ENCODE data around the gene ACOT7.

The ACOT7 gene

DNA sequence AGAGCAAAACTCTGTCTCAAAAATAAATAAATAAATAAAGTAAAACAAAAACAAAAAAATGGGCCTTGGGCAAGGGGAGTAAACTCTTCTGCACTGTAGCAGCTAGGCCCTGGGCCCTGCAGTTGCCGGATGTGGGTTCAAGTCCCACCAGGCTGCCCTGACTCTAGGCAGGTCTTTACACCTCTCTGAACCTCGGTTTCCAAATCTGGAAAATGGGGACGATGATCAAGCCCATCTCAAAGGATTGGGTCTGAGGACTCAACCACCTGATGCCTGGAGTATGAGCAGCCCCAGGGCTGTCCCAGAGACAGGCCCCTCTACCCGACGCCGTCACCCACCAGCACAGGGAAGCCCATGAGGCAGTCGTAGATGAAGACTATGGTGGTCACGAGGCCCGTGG is 140.2 kb downstream of the ACOT7 start:
- Histone ChIP-seq H3K9me3 (ENCODE audit: low read depth, low read length) (no peaks in the 10 kb centered on the region), H3K27ac (no peak overlapping the region), H3K9ac (ENCODE audit: insufficient read length) (no peak overlapping the region), H3K4me3 (no peak overlapping the region), H3K36me3 (ENCODE audit: insufficient read depth, low read length) (no peaks in the 10 kb centered on the region; the same call in 1 of the 2 replicates)
- no peak for DNase-seq (ENCODE audit: low read depth, low spot score)
- TF ChIP-seq FOXP2 (optimal IDR thresholded peaks at IDR 0.05; ENCODE audit: control extremely low read depth, extremely low read length, insufficient read depth) (no peak), POLR2AphosphoS5 (IDR thresholded peaks at IDR 0.05; ENCODE audit: borderline replicate concordance, low read depth, low read length) (no peak), EZH2 (IDR thresholded peaks at IDR 0.05) (no peak)

DNA sequence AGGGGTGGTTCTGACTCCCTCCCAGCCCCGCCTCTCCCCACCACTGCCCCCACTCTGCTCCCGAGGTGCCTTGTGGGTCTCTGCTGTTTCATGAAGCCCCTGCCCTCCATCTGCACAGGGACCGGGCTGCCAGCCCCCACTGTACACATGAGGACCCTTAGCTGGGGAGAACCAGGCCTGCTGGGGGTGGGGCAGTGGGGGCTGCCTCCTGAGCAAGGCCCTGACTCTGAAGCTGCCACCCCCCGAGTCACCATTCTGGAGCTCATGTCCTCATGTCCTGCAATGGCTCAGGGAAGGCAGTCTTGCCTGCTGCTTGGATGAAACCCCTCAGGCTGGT is 141.2 kb downstream of the ACOT7 start:
- Histone ChIP-seq H3K9me3 (ENCODE audit: low read depth, low read length) (no peaks in the 10 kb centered on the region), H3K4me3 (no peak overlapping the region), H3K9ac (ENCODE audit: insufficient read length) (no peak overlapping the region), H3K36me3 (ENCODE audit: insufficient read depth, low read length) (no peaks in the 10 kb centered on the region; the same call in 1 of the 2 replicates), H3K27ac (no peak overlapping the region)
- no peak for DNase-seq (ENCODE audit: low read depth, low spot score)
- TF ChIP-seq FOXP2 (optimal IDR thresholded peaks at IDR 0.05; ENCODE audit: control extremely low read depth, extremely low read length, insufficient read depth) (no peak), EZH2 (IDR thresholded peaks at IDR 0.05) (no peak), POLR2AphosphoS5 (IDR thresholded peaks at IDR 0.05; ENCODE audit: borderline replicate concordance, low read depth, low read length) (no peak)

DNA sequence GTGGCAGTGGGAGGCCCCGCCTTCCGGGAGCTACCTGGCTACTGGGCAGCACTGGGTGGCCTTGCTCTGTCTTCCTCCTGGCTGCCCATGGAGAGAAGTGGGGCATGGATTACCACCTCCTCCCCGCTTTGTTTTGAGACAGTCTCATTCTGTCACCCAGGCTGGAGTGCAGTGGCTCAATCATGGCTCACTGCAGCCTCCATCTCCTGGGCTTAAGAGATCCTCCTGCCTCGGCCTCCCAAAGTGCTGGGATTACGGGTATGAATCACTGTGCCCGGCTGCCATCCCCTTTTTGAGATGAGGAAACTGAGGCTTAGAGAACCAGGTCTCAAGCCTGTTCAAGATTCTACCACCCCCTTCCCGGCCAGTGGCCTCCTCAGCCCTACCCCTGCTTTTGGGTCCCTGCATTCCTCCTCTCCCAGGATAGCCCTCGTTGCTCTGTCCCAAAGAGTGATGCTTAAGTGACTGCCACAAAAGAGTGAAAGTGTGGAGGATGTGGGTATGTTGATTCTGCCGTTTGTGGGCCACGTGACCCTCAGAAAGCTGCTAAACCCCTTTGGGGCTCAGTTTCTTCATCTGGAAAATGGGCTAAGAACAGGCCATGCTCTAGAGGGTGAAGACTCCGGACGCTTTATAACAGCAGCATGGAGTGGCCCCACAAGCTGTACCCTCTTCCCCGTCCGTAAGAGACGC is 141.7 kb downstream of the ACOT7 start:
- no peak for DNase-seq (ENCODE audit: low read depth, low spot score)
- no peaks in the 10 kb centered on the region for H3K9me3 ChIP-seq (ENCODE audit: low read depth, low read length)
- H3K4me3 ChIP-seq, result no peak overlapping the region
- no peak overlapping the region for H3K9ac ChIP-seq (ENCODE audit: insufficient read length)
- no peak overlapping the region for H3K27ac ChIP-seq
- no peak for TF ChIP-seq EZH2 (IDR thresholded peaks at IDR 0.05)
- no peak for TF ChIP-seq FOXP2 (optimal IDR thresholded peaks at IDR 0.05; ENCODE audit: control extremely low read depth, extremely low read length, insufficient read depth)
- TF ChIP-seq POLR2AphosphoS5 (IDR thresholded peaks at IDR 0.05; ENCODE audit: borderline replicate concordance, low read depth, low read length), result no peak
- no peaks in the 10 kb centered on the region; the same call in 1 of the 2 replicates for H3K36me3 ChIP-seq (ENCODE audit: insufficient read depth, low read length)

DNA sequence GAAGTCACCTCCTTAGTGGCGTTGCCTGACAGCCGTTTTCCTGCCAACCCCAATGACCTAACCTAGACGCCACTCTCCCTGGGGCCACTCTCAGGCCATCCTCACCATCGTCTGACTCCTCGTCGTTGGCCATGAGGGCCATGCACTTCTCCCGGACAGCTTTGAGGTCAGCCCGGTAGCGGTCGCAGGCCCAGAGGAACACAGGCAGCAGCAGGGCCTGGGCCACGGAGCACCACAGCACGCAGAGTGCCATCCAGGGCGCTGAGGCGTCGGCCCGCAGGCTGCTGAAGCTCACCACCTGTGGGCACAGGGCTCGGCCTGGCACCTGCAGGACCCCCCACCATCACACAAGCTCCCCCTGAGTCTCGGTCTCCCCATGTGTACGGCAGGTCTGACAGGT is 142.3 kb downstream of the ACOT7 start:
- no peaks in the 10 kb centered on the region; the same call in 1 of the 2 replicates for H3K36me3 ChIP-seq (ENCODE audit: insufficient read depth, low read length)
- H3K9ac ChIP-seq (ENCODE audit: insufficient read length), result no peak overlapping the region
- TF ChIP-seq FOXP2 (optimal IDR thresholded peaks at IDR 0.05; ENCODE audit: control extremely low read depth, extremely low read length, insufficient read depth), result no peak
- no peak for TF ChIP-seq EZH2 (IDR thresholded peaks at IDR 0.05)
- TF ChIP-seq POLR2AphosphoS5 (IDR thresholded peaks at IDR 0.05; ENCODE audit: borderline replicate concordance, low read depth, low read length), result no peak
- no peaks in the 10 kb centered on the region for H3K9me3 ChIP-seq (ENCODE audit: low read depth, low read length)
- no peak for DNase-seq (ENCODE audit: low read depth, low spot score)
- H3K27ac ChIP-seq, result no peak overlapping the region
- H3K4me3 ChIP-seq, result no peak overlapping the region

DNA sequence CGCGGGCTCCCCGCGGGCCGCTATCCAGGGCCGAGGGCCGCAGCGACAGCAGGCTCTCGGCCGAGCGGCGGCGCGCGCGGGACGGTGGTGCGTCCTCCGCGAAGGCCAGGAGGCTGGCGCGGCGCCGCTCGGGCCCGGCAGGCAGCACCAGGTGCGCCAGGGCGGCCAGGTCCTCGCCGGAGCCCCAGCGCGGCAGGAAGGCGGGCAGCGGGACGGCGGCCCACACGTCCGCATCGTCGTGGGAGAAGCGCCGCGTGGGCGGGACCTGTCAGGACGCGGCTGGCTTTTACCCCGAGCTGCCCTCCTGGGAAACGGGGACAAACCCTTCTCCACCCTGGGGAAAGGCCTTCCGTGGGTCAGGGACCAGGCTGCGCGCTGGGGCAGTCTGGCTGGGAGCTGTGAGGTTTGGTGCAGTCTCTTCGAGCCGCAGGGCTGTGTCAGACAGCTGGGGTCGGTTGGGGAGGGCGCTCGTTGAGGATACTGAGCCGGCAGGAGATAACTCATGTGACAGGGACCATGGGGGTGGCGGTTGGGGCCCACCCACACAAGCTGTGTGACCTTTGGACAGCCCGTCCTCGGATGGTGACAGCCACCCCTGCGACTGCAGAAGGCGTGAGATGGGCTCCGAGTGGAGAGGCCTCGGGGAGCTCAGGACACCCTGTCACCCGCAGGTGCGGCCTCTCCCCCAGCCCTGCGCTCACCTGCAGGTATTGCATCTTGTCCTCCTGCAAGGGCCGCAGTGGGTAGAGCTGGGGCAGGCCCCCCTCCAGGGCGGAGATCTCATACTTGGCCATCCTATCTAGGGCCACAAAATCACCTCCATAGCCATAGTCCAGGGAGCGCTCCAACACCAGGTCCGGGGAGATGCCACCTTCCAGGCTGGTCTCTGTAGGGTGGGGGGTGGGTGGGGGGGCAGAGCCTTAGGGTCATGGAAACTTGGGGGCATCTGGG is 143.6 kb downstream of the ACOT7 start:
- H3K36me3 ChIP-seq (ENCODE audit: insufficient read depth, low read length), result no peaks in the 10 kb centered on the region; the same call in 1 of the 2 replicates
- TF ChIP-seq FOXP2 (optimal IDR thresholded peaks at IDR 0.05; ENCODE audit: control extremely low read depth, extremely low read length, insufficient read depth) (no peak), EZH2 (IDR thresholded peaks at IDR 0.05) (no peak)
- no peak overlapping the region for H3K4me3 ChIP-seq

DNA sequence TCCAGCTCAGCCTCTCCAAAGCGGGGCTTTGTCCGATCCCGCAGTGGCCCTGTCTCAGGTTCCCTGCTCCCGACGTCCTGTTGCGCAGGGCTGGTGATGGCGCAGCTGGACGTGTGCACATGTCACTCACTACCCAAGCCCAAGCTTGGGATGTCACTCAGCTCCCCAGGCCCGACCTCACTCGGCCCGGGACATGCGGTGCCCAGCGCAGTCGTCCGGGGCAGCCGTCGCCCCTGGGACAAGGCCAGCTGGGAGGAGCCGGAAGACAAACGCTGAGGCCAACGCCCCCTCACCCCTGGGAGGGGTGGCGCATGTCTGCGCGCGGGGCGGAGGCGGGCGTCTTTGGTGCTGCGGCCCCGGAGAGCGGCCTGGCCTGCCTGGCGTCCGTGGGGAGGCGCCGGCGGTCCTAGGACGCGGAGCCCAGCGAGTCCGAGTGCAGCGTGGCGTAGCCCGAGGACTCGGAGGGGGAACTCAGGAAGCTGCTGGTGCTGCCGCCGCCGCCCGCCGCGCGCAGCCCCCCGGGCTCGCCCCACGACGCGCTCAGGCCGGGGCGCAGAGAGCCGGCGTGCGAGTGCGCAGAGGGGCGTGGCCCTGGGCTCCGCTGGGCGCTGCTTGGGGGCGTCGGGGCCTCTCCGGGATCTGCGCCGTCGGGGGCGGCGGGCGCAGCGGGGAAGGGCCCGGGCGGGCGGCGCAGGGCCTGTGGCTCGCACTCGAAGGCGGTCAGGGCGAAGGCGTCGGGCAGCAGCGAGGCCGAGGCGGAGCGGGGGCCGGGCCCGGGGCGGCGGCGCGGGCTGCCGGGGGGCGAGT is 144.4 kb downstream of the ACOT7 start:
- H3K4me3 ChIP-seq, result peak overlapping the region; percentile 47
- no peak for TF ChIP-seq EZH2 (IDR thresholded peaks at IDR 0.05)
- peak; percentile 28; the same call in 1 of the 2 replicates for TF ChIP-seq POLR2AphosphoS5 (IDR thresholded peaks at IDR 0.05; ENCODE audit: borderline replicate concordance, low read depth, low read length)
- H3K27ac ChIP-seq, result no peak overlapping the region
- H3K36me3 ChIP-seq (ENCODE audit: insufficient read depth, low read length), result no peaks in the 10 kb centered on the region; the same call in 1 of the 2 replicates
- no peak overlapping the region for H3K9ac ChIP-seq (ENCODE audit: insufficient read length)
- H3K9me3 ChIP-seq (ENCODE audit: low read depth, low read length), result no peaks in the 10 kb centered on the region
- DNase-seq (ENCODE audit: low read depth, low spot score), result no peak

More for the DNA sequence above, 143.6 kb downstream of the ACOT7 start:
- no peak for DNase-seq (ENCODE audit: low read depth, low spot score)
- no peak overlapping the region for H3K27ac ChIP-seq
- H3K9me3 ChIP-seq (ENCODE audit: low read depth, low read length), result no peaks in the 10 kb centered on the region
- no peak overlapping the region for H3K9ac ChIP-seq (ENCODE audit: insufficient read length)

DNA sequence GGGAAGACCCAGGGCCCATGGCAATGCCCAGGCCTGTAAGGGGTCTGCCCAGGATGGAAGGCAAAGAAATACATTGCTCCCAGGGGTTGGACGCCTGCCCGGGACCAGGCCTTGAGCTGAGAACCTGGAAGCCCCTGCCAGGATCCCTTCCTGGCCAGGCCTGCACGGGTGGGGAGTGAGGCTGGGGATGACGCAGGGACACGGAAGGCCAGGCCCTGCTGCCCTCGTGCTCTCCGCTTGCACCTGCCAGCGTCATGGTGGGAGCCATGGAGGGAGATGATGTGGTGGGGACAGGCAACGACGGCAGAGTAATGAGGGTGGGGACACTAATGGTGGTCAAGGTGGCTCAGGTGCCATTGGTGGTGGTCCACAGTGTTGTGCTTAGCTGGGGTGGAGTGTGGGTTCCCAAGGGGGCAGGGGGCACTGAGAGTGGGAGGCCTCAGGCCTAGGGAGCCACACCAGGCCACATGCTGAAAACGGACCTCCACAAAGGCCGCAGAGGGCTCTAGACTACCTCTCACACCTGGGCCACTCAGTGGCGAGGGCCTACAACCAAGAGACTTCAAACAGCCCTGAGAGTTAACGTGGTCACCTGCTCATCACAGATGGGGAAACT is 145.3 kb downstream of the ACOT7 start:
- Histone ChIP-seq H3K9ac (ENCODE audit: insufficient read length) (no peak overlapping the region), H3K36me3 (ENCODE audit: insufficient read depth, low read length) (no peaks in the 10 kb centered on the region), H3K27ac (no peak overlapping the region), H3K4me3 (no peak overlapping the region), H3K9me3 (ENCODE audit: low read depth, low read length) (no peaks in the 10 kb centered on the region)
- no peak for DNase-seq (ENCODE audit: low read depth, low spot score)
- TF ChIP-seq EZH2 (IDR thresholded peaks at IDR 0.05) (no peak), FOXP2 (optimal IDR thresholded peaks at IDR 0.05; ENCODE audit: control extremely low read depth, extremely low read length, insufficient read depth) (no peak), POLR2AphosphoS5 (IDR thresholded peaks at IDR 0.05; ENCODE audit: borderline replicate concordance, low read depth, low read length) (no peak)
